ENCODE data around the gene AP2A2. TPM values are rescaled to one million over a fixed set of nuclear protein-coding genes. Genes with fewer than 3 reads are reported as not detected.
"Not testable (repeated sequence)": the region's sequence is repeated elsewhere in the genome, so short reads cannot be mapped to it uniquely, and the experiment has no call there.

Gene AP2A2
- total RNA-seq, 1 experiment from 2014 or later: 92.9 TPM

DNA sequence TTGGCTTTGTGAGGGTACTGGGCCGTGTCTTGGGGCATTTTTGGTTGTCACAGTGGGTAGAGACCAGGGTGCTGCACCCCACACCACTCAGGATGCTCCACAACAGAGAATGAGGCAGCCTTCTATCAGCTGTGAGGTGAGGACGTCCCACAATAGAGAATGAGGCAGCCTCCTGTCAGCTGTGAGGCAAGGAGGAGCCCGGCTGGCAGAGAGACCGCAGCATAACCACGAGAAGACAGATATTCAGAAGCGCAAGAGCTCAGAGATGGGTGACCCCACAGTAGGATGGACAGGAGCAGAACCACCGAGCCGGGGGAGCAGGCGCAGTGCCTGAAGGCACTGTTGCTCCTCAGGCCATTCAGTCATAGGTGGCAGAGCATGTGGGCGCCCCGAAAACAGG lies 47.6 kb downstream of the AP2A2 start:
- CTCF ChIA-PET: interaction anchor here (0.6 kb wide), 2 partner anchors 27 to 112 kb away, joined by 3 to 4 read pairs; no protein-coding TSS in a partner anchor
- Mint-ChIP-seq H3K27me3 (ENCODE audit: unreplicated experiment) (no peaks in the 10 kb centered on the region), H3K36me3 (ENCODE audit: insufficient read depth, unreplicated experiment) (peaks cover 49% of the 10 kb centered on the region), H3K4me3 (ENCODE audit: low read depth, unreplicated experiment) (no peak overlapping the region), H3K9me3 (ENCODE audit: low read depth, unreplicated experiment) (no peaks in the 10 kb centered on the region), H3K27ac (ENCODE audit: unreplicated experiment) (no peak overlapping the region), H3K4me1 (ENCODE audit: low read depth, unreplicated experiment) (no peaks in the 10 kb centered on the region)
- TF ChIP-seq, protein P1, sequence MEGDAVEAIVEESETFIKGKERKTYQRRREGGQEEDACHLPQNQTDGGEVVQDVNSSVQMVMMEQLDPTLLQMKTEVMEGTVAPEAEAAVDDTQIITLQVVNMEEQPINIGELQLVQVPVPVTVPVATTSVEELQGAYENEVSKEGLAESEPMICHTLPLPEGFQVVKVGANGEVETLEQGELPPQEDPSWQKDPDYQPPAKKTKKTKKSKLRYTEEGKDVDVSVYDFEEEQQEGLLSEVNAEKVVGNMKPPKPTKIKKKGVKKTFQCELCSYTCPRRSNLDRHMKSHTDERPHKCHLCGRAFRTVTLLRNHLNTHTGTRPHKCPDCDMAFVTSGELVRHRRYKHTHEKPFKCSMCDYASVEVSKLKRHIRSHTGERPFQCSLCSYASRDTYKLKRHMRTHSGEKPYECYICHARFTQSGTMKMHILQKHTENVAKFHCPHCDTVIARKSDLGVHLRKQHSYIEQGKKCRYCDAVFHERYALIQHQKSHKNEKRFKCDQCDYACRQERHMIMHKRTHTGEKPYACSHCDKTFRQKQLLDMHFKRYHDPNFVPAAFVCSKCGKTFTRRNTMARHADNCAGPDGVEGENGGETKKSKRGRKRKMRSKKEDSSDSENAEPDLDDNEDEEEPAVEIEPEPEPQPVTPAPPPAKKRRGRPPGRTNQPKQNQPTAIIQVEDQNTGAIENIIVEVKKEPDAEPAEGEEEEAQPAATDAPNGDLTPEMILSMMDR (IDR thresholded peaks at IDR 0.05; ENCODE audit: unreplicated experiment): no peak
- no peak for DNase-seq
- BruUV-seq (replicated peaks): no TSS peak
- intact Hi-C loops (cut with micrococcal nuclease; ENCODE audit: unreplicated experiment): no loop called here

DNA sequence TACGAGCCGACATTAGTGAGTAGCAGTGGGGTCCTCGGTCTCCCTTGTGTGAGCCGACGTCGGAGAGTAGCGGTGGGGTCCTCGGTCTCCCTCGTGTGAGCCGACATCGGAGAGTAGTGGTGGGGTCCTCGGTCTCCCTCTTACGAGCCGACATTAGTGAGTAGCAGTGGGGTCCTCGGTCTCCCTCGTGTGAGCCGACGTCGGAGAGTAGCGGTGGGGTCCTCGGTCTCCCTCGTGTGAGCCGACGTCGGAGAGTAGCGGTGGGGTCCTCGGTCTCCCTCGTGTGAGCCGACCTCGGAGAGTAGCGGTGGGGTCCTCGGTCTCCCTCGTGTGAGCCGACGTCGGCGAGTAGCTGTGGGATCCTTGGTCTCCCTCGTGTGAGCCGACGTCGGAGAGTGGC lies 49.7 kb downstream of the AP2A2 start:
- intact Hi-C loops (cut with micrococcal nuclease; ENCODE audit: unreplicated experiment); H3K9me3 Mint-ChIP-seq (ENCODE audit: low read depth, unreplicated experiment); DNase-seq; H3K4me3 Mint-ChIP-seq (ENCODE audit: low read depth, unreplicated experiment); BruUV-seq (replicated peaks); H3K27me3 Mint-ChIP-seq (ENCODE audit: unreplicated experiment); H3K4me1 Mint-ChIP-seq (ENCODE audit: low read depth, unreplicated experiment): not testable (repeated sequence)
- peak overlapping the region; percentile 76 for H3K27ac Mint-ChIP-seq (ENCODE audit: unreplicated experiment)
- peaks cover 53% of the 10 kb centered on the region for H3K36me3 Mint-ChIP-seq (ENCODE audit: insufficient read depth, unreplicated experiment)
- CTCF ChIA-PET: interaction anchor here (2.5 kb wide), 1 partner anchor 23 kb away, joined by 6 read pairs; no protein-coding TSS in a partner anchor

DNA sequence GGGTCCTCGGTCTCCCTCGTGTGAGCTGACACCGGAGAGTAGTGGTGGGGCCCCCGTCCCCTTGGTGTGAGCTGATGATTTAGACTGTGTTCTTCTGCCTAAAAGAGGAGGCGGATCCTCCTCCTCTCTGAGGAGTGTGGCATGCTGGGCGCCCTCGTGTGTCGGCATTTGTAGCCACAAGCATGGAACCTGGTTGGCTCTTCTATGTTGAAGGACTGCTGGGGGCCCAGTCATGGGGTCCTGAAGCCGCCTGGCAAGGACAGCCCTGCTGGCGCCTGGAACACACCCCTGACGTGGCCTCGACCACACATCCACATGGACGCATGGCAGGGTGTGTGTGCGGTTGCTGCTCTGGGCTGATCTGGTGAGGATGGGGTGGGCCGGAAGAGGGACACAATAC lies 50.2 kb downstream of the AP2A2 start:
- no TSS peak for BruUV-seq (replicated peaks)
- no peak for DNase-seq
- Mint-ChIP-seq H3K27ac (ENCODE audit: unreplicated experiment) (peak overlapping the region; percentile 46), H3K9me3 (ENCODE audit: low read depth, unreplicated experiment) (no peaks in the 10 kb centered on the region), H3K4me1 (ENCODE audit: low read depth, unreplicated experiment) (no peaks in the 10 kb centered on the region), H3K27me3 (ENCODE audit: unreplicated experiment) (no peaks in the 10 kb centered on the region), H3K36me3 (ENCODE audit: insufficient read depth, unreplicated experiment) (peaks cover 53% of the 10 kb centered on the region), H3K4me3 (ENCODE audit: low read depth, unreplicated experiment) (no peak overlapping the region)
- CTCF ChIA-PET: interaction anchor here (2.5 kb wide), 1 partner anchor 23 kb away, joined by 6 read pairs; no protein-coding TSS in a partner anchor
- TF ChIP-seq, protein P1 (IDR thresholded peaks at IDR 0.05; ENCODE audit: unreplicated experiment): no peak
- intact Hi-C loops (cut with micrococcal nuclease; ENCODE audit: unreplicated experiment): no loop called here

DNA sequence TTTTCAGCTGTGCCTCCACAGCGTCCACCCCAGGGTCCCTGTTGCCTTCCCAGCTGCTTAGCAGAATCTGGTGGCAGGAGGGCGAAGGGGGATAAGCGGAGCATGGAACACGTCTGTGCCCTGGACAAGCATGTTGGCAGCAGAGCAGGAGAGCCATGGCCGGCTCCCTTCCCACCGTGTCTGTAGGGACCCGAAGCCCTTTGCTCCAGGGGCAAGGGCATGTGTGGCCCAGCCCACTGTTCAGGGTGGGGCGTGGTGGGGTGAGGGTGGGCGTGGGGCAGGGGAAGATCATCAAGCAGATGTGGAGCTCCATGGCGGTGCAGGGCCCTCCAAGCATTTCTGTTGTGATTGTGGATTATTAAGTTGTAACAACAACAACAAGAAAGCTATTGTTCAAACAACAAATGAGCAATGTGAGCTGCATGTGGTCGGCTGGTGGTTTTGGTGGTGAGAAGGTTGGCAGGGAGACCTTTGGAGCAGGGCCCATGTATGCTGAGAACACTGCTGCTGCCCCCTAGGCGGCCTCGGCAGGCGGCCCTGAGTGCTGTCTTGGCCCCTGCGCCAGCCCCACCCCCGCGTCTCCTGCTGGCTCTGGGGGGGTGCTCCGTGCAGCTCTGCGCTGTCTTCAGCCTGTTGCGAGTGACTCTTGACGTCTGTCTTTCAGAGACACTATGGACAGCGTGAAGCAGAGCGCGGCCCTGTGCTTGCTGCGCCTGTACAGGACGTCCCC lies 50.9 kb downstream of the AP2A2 start:
- Mint-ChIP-seq H3K27ac (ENCODE audit: unreplicated experiment) (peak overlapping the region; percentile 46), H3K27me3 (ENCODE audit: unreplicated experiment) (no peaks in the 10 kb centered on the region), H3K9me3 (ENCODE audit: low read depth, unreplicated experiment) (no peaks in the 10 kb centered on the region), H3K4me1 (ENCODE audit: low read depth, unreplicated experiment) (no peaks in the 10 kb centered on the region), H3K4me3 (ENCODE audit: low read depth, unreplicated experiment) (no peak overlapping the region), H3K36me3 (ENCODE audit: insufficient read depth, unreplicated experiment) (peaks cover 55% of the 10 kb centered on the region)
- CTCF ChIA-PET: interaction anchor here (2.5 kb wide), 1 partner anchor 24 kb away, joined by 6 read pairs; no protein-coding TSS in a partner anchor
- TF ChIP-seq, protein P1 (IDR thresholded peaks at IDR 0.05; ENCODE audit: unreplicated experiment): no peak
- BruUV-seq (replicated peaks): no TSS peak
- intact Hi-C loops (cut with micrococcal nuclease; ENCODE audit: unreplicated experiment): no loop called here
- no peak for DNase-seq
